MCF 10A (cell line): ENCODE data around the gene MARVELD1. TPM values are rescaled to one million over a fixed set of nuclear protein-coding genes. Genes with fewer than 3 reads are reported as not detected.
"Not testable (repeated sequence)": the region's sequence is repeated elsewhere in the genome, so short reads cannot be mapped to it uniquely, and the experiment has no call there.

Experiments used
- BruUV-seq: library from RNA; stranded (reverse); fragments of 400-500 nt; replicated peaks from 2 replicates; lab custom pipeline; 2021; lab: Mats Ljungman, UMichigan
- CTCF ChIA-PET: fragments of 300-600 bp; sonication (Branson Sonifier 250); formaldehyde crosslinking; extraction: SDS; loops from one replicate; lab custom pipeline; 2021; ENCODE audit warnings: antibody characterized with exemption, inconsistent platforms; lab: Yijun Ruan, JAX
- POLR2A ChIA-PET: fragments of 300-600, 350-650 bp; sonication (Branson Sonifier 250); formaldehyde crosslinking; extraction: SDS; loops from one replicate; lab custom pipeline; 2020; ENCODE audit warnings: antibody characterized with exemption, inconsistent platforms; lab: Yijun Ruan, JAX
- DNase-seq: peaks from one replicate; pipeline ENCODE4 v3.0.0-alpha.2; 2018; ENCODE audit not compliant: unreplicated experiment
- H3K27ac Mint-ChIP-seq: one replicate; pipeline ENCODE4 v1.8.0; 2022; ENCODE audit warnings: mild to moderate bottlenecking, low read depth, mixed read lengths; ENCODE audit not compliant: unreplicated experiment
- H3K27me3 Mint-ChIP-seq: one replicate; pipeline ENCODE4 v1.8.0; 2022; ENCODE audit warnings: mixed read lengths; ENCODE audit not compliant: insufficient read depth, unreplicated experiment
- H3K36me3 Mint-ChIP-seq: one replicate; pipeline ENCODE4 v1.8.0; 2022; ENCODE audit warnings: mild to moderate bottlenecking, moderate library complexity, mixed read lengths; ENCODE audit not compliant: insufficient read depth, unreplicated experiment
- H3K4me1 Mint-ChIP-seq: one replicate; pipeline ENCODE4 v1.8.0; 2022; ENCODE audit warnings: mixed read lengths; ENCODE audit not compliant: insufficient read depth, unreplicated experiment
- H3K4me3 Mint-ChIP-seq: one replicate; pipeline ENCODE4 v1.8.0; 2022; ENCODE audit warnings: mild to moderate bottlenecking, moderate library complexity, mixed read lengths; ENCODE audit not compliant: unreplicated experiment
- H3K9me3 Mint-ChIP-seq: one replicate; pipeline ENCODE4 v1.8.0; 2022; ENCODE audit warnings: mixed read lengths; ENCODE audit not compliant: unreplicated experiment
- CTCF ChIP-seq: fragments of 200-600 bp; IDR thresholded peaks from one replicate; pipeline ENCODE4 v1.8.0; 2022; ENCODE audit warnings: antibody characterized with exemption, mild to moderate bottlenecking; ENCODE audit not compliant: unreplicated experiment
- intact Hi-C: fragments of 100-400 bp; cut with micrococcal nuclease; formaldehyde crosslinking; loops from 2 replicates; pipeline ENCODE4 v1.14.1; 2022
- total RNA-seq: library from RNA; stranded (reverse); gene quantifications from 2 replicates; pipeline ENCODE4 v1.2.3, GENCODE V29; 2022

MARVELD1 gene
- total RNA-seq, 1 experiment from 2014 or later = 54.9 TPM

- no peak for TF ChIP-seq CTCF
- DNase-seq = peak; percentile 60
- peak overlapping the region; percentile 91 for H3K4me3 Mint-ChIP-seq
- H3K27me3 Mint-ChIP-seq = no peaks in the 10 kb centered on the region
- peaks cover 29% of the 10 kb centered on the region for H3K4me1 Mint-ChIP-seq
- CTCF ChIA-PET = interaction anchor here (0.6 to 11.1 kb wide), 16 partner anchors 19 to 219 kb away, joined by 3 to 113 read pairs (median 5); partner anchors contain the start of gene ANKRD2
- intact Hi-C loops = no loop called here
- H3K9me3 Mint-ChIP-seq = no peaks in the 10 kb centered on the region
- no TSS peak for BruUV-seq
- H3K36me3 Mint-ChIP-seq = peaks cover 77% of the 10 kb centered on the region
- peak overlapping the region; percentile 93 for H3K27ac Mint-ChIP-seq
- POLR2A ChIA-PET = interaction anchor here (0.9 to 24.4 kb wide), 14 partner anchors 9 to 350 kb away, joined by 3 to 915 read pairs (median 12); partner anchors contain the start of genes ANKRD2, MARVELD1, PI4K2A and ZFYVE27
Observed at GRCh38 chr10:97683556-97684367, 29.8 kb upstream of the MARVELD1 start.

DNA sequence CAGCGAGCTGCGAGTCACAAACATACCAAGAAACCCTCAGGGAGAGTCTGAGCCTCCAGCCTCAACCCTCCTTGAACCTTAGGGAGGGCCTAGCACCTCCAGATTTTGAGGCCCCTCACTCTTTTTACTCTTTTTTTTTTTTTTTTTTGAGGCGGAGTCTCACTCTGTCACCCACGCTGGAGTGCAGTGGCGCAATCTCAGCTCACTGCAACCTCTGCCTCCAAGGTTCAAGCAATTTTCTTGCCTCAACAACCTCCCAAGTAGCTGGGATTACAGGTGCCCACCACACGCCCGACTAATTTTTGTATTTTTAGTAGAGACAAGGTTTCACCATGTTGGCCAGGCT, 29.2 kb upstream of the MARVELD1 start:
- Mint-ChIP-seq H3K4me3 (peak overlapping the region; percentile 91), H3K27ac (peak overlapping the region; percentile 93), H3K36me3 (peaks cover 71% of the 10 kb centered on the region), H3K4me1 (peaks cover 29% of the 10 kb centered on the region)
- H3K9me3 Mint-ChIP-seq, intact Hi-C loops, DNase-seq, H3K27me3 Mint-ChIP-seq, BruUV-seq: not testable (repeated sequence)
- POLR2A ChIA-PET = interaction anchor here (0.9 to 24.4 kb wide), 12 partner anchors 9 to 351 kb away, joined by 3 to 915 read pairs (median 18); partner anchors contain the start of genes ANKRD2, MARVELD1, PI4K2A and ZFYVE27
- CTCF ChIA-PET = interaction anchor here (0.6 to 11.1 kb wide), 15 partner anchors 18 to 220 kb away, joined by 3 to 113 read pairs (median 5); partner anchors contain the start of gene ANKRD2

- BruUV-seq = no TSS peak
- peak overlapping the region; percentile 91 for H3K4me3 Mint-ChIP-seq
- intact Hi-C loops = loop anchor here (1.0 to 5.0 kb wide), 2 partner anchors 9 to 43 kb away; partner anchors contain the start of gene PI4K2A
- peak overlapping the region; percentile 93 for H3K27ac Mint-ChIP-seq
- H3K9me3 Mint-ChIP-seq = no peaks in the 10 kb centered on the region
- CTCF ChIA-PET = interaction anchor here (0.7 to 11.1 kb wide), 8 partner anchors 8 to 47 kb away, joined by 3 to 113 read pairs (median 10); no protein-coding TSS in a partner anchor
- no peak for DNase-seq
- POLR2A ChIA-PET = interaction anchor here (0.5 to 24.4 kb wide), 11 partner anchors 9 to 351 kb away, joined by 3 to 915 read pairs (median 42); partner anchors contain the start of genes MARVELD1, PI4K2A and ZFYVE27
- no peaks in the 10 kb centered on the region for H3K27me3 Mint-ChIP-seq
- H3K36me3 Mint-ChIP-seq = peaks cover 66% of the 10 kb centered on the region
- TF ChIP-seq CTCF = no peak
- H3K4me1 Mint-ChIP-seq = peaks cover 34% of the 10 kb centered on the region
Observed at GRCh38 chr10:97684866-97685394, 28.6 kb upstream of the MARVELD1 start.

DNA sequence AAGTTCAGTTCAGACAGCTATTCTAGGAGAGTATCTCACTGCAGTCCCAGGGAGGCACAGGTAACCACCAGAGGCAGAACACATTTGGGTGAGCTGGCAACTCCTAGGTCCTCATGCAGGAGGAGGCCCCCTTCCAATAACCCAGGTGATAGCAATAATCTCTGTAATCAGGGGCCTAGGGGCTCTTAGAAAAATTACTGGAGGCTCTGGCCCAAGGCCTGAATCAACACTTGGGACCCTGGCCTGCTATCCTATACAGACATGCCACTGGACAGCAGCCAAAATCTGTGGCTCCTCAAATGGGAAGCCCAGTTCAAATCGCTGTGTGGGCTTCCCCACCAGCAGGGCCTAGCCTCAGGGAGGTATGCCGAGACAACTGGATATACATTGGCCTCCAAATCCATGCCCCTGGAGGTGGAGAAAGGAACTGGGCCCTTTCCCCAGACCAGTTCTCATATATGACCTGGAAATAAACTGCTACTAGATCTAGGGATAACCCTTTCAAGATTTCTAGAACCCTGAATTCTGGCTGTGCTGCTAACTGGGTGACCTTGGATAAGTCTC, 28.1 kb upstream of the MARVELD1 start:
- CTCF ChIA-PET = interaction anchor here (0.7 to 11.1 kb wide), 13 partner anchors 9 to 257 kb away, joined by 3 to 113 read pairs (median 11); no protein-coding TSS in a partner anchor
- POLR2A ChIA-PET = interaction anchor here (0.5 to 24.4 kb wide), 16 partner anchors 8 to 352 kb away, joined by 3 to 915 read pairs (median 24); partner anchors contain the start of genes MARVELD1, PI4K2A, RRP12 and ZFYVE27

More for the DNA sequence above, 28.1 kb upstream of the MARVELD1 start:
- TF ChIP-seq CTCF = peak; percentile 35
- H3K4me1 Mint-ChIP-seq = peaks cover 32% of the 10 kb centered on the region
- peaks cover 63% of the 10 kb centered on the region for H3K36me3 Mint-ChIP-seq
- no peaks in the 10 kb centered on the region for H3K27me3 Mint-ChIP-seq
- DNase-seq = peak; percentile 72
- H3K9me3 Mint-ChIP-seq = no peaks in the 10 kb centered on the region
- peak overlapping the region; percentile 91 for H3K4me3 Mint-ChIP-seq
- BruUV-seq = no TSS peak
- intact Hi-C loops = loop anchor here (1.0 to 5.0 kb wide), 2 partner anchors 9 to 43 kb away; partner anchors contain the start of gene PI4K2A
- peak overlapping the region; percentile 93 for H3K27ac Mint-ChIP-seq
